ENCODE measurements around the gene ADGRL2.

The ADGRL2 gene

DNA sequence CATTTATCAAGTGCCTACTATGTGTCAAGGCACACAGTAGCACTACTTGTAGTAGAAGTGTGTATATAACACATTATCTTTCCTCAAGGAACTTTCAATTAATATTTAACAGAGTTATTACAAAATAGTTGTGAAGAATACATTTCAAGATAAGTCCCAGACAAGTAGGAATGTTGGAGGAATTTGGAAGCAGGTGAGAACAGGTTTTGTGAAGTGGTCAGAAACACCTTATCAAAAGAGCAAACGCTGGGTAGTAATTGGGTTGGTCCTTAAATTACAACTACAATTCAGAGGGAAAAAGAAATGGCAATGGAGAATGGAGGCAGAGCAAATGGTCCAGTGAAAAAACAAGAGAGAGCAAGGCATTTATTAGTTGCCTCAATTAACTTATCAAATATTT, 218.8 kb downstream of the ADGRL2 start:
- Histone ChIP-seq H3K27ac (no peak overlapping the region), H3K4me3 (ENCODE audit: low read depth in 1 of 2, low read length in 1 of 2) (no peak overlapping the region), H3K9me3 (no peaks in the 10 kb centered on the region), H3K4me1 (ENCODE audit: control insufficient read depth in 1 of 2, insufficient read depth in 1 of 2, low read depth in 1 of 2, low read length in 1 of 2) (no peaks in the 10 kb centered on the region), H3K27me3 (no peaks in the 10 kb centered on the region), H3K36me3 (no peaks in the 10 kb centered on the region)
- TF ChIP-seq, protein P1, sequence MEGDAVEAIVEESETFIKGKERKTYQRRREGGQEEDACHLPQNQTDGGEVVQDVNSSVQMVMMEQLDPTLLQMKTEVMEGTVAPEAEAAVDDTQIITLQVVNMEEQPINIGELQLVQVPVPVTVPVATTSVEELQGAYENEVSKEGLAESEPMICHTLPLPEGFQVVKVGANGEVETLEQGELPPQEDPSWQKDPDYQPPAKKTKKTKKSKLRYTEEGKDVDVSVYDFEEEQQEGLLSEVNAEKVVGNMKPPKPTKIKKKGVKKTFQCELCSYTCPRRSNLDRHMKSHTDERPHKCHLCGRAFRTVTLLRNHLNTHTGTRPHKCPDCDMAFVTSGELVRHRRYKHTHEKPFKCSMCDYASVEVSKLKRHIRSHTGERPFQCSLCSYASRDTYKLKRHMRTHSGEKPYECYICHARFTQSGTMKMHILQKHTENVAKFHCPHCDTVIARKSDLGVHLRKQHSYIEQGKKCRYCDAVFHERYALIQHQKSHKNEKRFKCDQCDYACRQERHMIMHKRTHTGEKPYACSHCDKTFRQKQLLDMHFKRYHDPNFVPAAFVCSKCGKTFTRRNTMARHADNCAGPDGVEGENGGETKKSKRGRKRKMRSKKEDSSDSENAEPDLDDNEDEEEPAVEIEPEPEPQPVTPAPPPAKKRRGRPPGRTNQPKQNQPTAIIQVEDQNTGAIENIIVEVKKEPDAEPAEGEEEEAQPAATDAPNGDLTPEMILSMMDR (IDR thresholded peaks at IDR 0.05), result no peak

DNA sequence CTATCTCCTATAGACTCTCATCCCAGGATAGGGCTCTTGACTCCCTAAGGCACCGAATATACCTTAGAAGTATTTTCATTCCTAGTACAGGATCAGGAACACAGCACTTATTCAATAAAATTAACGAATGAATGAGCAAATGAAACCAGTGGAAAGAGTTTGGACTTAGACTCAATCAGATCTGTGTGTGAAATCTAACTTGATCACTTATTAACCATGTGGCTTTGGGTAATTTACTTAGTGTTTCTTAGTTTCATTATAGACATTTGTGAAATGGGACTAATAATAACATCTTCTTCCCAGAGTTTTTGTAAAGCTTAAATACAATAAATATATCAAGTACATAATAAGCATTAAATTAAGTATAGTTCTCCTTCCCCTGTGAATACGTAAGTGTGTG, 230.1 kb downstream of the ADGRL2 start:
- Histone ChIP-seq H3K27ac (no peak overlapping the region), H3K36me3 (no peaks in the 10 kb centered on the region), H3K9me3 (no peaks in the 10 kb centered on the region), H3K27me3 (no peaks in the 10 kb centered on the region), H3K4me1 (ENCODE audit: control insufficient read depth in 1 of 2, insufficient read depth in 1 of 2, low read depth in 1 of 2, low read length in 1 of 2) (no peaks in the 10 kb centered on the region), H3K4me3 (ENCODE audit: low read depth in 1 of 2, low read length in 1 of 2) (no peak overlapping the region)
- TF ChIP-seq, protein P1 (IDR thresholded peaks at IDR 0.05), result no peak

DNA sequence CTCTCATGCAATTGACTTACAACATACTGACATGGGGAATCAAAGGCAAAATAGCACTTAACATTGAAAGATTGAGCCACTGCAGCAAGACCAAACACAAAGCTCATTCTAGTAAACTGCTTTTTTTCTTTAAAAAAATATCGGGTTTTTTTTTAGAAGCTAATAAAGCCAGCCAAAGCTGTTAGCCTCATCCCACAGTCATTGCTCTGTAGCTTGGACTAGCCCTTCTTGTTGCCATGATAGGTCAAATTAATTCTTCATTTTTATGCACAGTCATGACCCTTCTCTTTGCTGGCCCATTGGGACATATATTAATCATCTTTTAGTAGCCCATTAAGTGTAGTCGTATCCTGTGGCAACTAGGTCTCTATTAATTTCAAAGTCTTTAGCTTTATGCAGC, 231.3 kb downstream of the ADGRL2 start:
- Histone ChIP-seq H3K27me3 (no peaks in the 10 kb centered on the region), H3K4me1 (ENCODE audit: control insufficient read depth in 1 of 2, insufficient read depth in 1 of 2, low read depth in 1 of 2, low read length in 1 of 2) (no peaks in the 10 kb centered on the region), H3K9me3 (no peaks in the 10 kb centered on the region), H3K27ac (no peak overlapping the region), H3K4me3 (ENCODE audit: low read depth in 1 of 2, low read length in 1 of 2) (no peak overlapping the region), H3K36me3 (no peaks in the 10 kb centered on the region)
- TF ChIP-seq, protein P1 (IDR thresholded peaks at IDR 0.05), result no peak

DNA sequence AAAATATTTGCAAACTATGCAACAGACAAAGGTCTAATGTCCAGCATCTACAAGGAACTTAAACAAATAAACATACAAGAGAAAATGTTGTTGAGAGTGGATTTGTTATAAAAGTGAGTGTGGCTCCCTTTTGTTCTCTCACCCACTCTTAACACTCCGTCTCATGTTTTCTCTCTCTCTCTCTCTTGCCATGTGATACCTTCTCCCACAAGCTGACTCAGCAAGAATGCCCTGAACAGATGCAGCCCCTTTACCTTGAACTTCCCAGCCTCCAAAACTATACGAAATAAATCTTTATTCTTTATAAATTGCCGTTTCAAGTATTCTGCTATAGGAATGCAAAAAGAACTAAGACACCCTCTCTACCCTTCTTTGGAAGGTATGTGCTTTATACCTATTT, 234.1 kb downstream of the ADGRL2 start:
- TF ChIP-seq, protein P1 (IDR thresholded peaks at IDR 0.05), result no peak
- Histone ChIP-seq H3K27me3 (no peaks in the 10 kb centered on the region), H3K27ac (no peak overlapping the region), H3K9me3 (no peaks in the 10 kb centered on the region), H3K4me3 (ENCODE audit: low read depth in 1 of 2, low read length in 1 of 2) (no peak overlapping the region), H3K36me3 (no peaks in the 10 kb centered on the region), H3K4me1 (ENCODE audit: control insufficient read depth in 1 of 2, insufficient read depth in 1 of 2, low read depth in 1 of 2, low read length in 1 of 2) (no peaks in the 10 kb centered on the region)
